Ovary (tissue), 3 donors: ENCODE measurements around the gene GLP1R.

Source experiments
- CTCF ChIP-seq, 3 donors: fragments of 450-650 bp in 2 of 3; fragments of 200-600 bp in 1 of 3; IDR thresholded peaks; one replicate each; pipeline versions ENCODE4 v1.5.1 to v1.8.0; 2016 to 2022; ENCODE audit warnings: antibody characterized with exemption in 3 of 3, mild to moderate bottlenecking in 1 of 3
- EP300 ChIP-seq: sonication (generic); formaldehyde crosslinking; IDR thresholded peaks from one replicate; pipeline ENCODE4 v1.6.1; 2017; ENCODE audit warnings: antibody characterized with exemption
- POLR2A ChIP-seq: fragments of 450-650 bp; IDR thresholded peaks from one replicate; pipeline ENCODE4 v1.6.1; 2017; ENCODE audit warnings: antibody characterized with exemption, mild to moderate bottlenecking, moderate library complexity
- donor health status: DM: no; HTN: no; CAD: no.

- TF ChIP-seq CTCF (IDR thresholded peaks at IDR 0.05) (no peak), POLR2A (no peak), EP300 (no peak)
These were observed 2.0 kb downstream of the GLP1R start for GRCh38 chr6:39050453-39051112.
